HG03565 (cell line): Measurements from ENCODE around the gene NFIB.

Source experiments
- ATAC-seq: cut with Tn5 transposase; IDR thresholded peaks from one replicate; pipeline ENCODE4 v1.9.1; 2021; ENCODE audit warnings: mild to moderate bottlenecking, moderate library complexity; ENCODE audit not compliant: unreplicated experiment

NFIB gene

GRCh38 chr9:14084867-14085266 is 229.1 kb downstream of the NFIB start:
- ATAC-seq = no peak

- no peak for ATAC-seq
Measured at GRCh38 chr9:14083366-14083765, 230.6 kb downstream of the NFIB start.

- no peak for ATAC-seq
Measured at GRCh38 chr9:14082732-14083131, 231.2 kb downstream of the NFIB start.

GRCh38 chr9:14081745-14082144 is 232.2 kb downstream of the NFIB start:
- ATAC-seq = no peak

GRCh38 chr9:14080959-14081542 is 232.9 kb downstream of the NFIB start:
- ATAC-seq = no peak

GRCh38 chr9:14079440-14079839 is 234.5 kb downstream of the NFIB start:
- ATAC-seq = no peak

- no peak for ATAC-seq
Measured at GRCh38 chr9:14077672-14078071, 236.3 kb downstream of the NFIB start.

- no peak for ATAC-seq
Measured at GRCh38 chr9:14075218-14075617, 238.7 kb downstream of the NFIB start.

- ATAC-seq = no peak
Measured at GRCh38 chr9:14072850-14073249, 241.1 kb downstream of the NFIB start.

GRCh38 chr9:14071484-14071883 is 242.5 kb downstream of the NFIB start:
- no peak for ATAC-seq

GRCh38 chr9:14068690-14069089 is 245.3 kb downstream of the NFIB start:
- ATAC-seq = no peak

GRCh38 chr9:14066831-14067230 is 247.1 kb downstream of the NFIB start:
- no peak for ATAC-seq

GRCh38 chr9:14066032-14066431 is 247.9 kb downstream of the NFIB start:
- no peak for ATAC-seq

- no peak for ATAC-seq
Measured at GRCh38 chr9:14064940-14065339, 249.0 kb downstream of the NFIB start.

- no peak for ATAC-seq
Measured at GRCh38 chr9:14063756-14064155, 250.2 kb downstream of the NFIB start.

- no peak for ATAC-seq
Measured at GRCh38 chr9:14062586-14063221, 251.2 kb downstream of the NFIB start.

GRCh38 chr9:14061936-14062585 is 251.9 kb downstream of the NFIB start:
- ATAC-seq = no peak

GRCh38 chr9:14058325-14058688 is 255.6 kb downstream of the NFIB start:
- no peak for ATAC-seq

- no peak for ATAC-seq
Measured at GRCh38 chr9:14057368-14058324, 256.3 kb downstream of the NFIB start.

- no peak for ATAC-seq
Measured at GRCh38 chr9:14056316-14056861, 257.6 kb downstream of the NFIB start.

GRCh38 chr9:14054096-14054495 is 259.8 kb downstream of the NFIB start:
- no peak for ATAC-seq
